ENCODE data around the gene STT3B. TPM values are rescaled to one million over a fixed set of nuclear protein-coding genes. Genes with fewer than 3 reads are reported as not detected.

The STT3B gene
- total and polyA plus RNA-seq, 2 of the 4 experiments (the other 2 are of a cell fraction): 45.5 to 86.4 TPM

- H3K9me3 ChIP-seq (ENCODE audit: control insufficient read depth, insufficient read depth, low read length): no peaks in the 10 kb centered on the region
- intact Hi-C loops (cut with micrococcal nuclease) (no loop called here), dilution Hi-C loops (cut with HindIII; ENCODE audit: low sequenced_read_pairs, unreplicated experiment) (no loop called here), in situ Hi-C loops (cut with MboI; ENCODE audit: low sequenced_read_pairs) (no loop called here)
- H3K79me1 ChIP-seq (ENCODE audit: low read depth in 1 of 2, low read length in 2 of 2): no peaks in the 10 kb centered on the region
- H3K9ac ChIP-seq (ENCODE audit: low read depth, low read length): no peak overlapping the region
- H3K4me2 ChIP-seq (ENCODE audit: low read depth, low read length): no peak overlapping the region
- no peak overlapping the region for H2BK15ac ChIP-seq (ENCODE audit: low read depth, low read length)
- H3K9me1 ChIP-seq (ENCODE audit: insufficient read depth, low read length): no peaks in the 10 kb centered on the region
- POLR2A ChIA-PET (ENCODE audit: unreplicated experiment): no interaction called here
- TF ChIP-seq FOS (IDR thresholded peaks at IDR 0.05; ENCODE audit: low read depth, low read length) (no peak), RCOR1 (IDR thresholded peaks at IDR 0.05; ENCODE audit: insufficient replicate concordance, low read length) (no peak), CHD1 (IDR thresholded peaks at IDR 0.05; ENCODE audit: low read depth, low read length) (no peak), RFX5 (IDR thresholded peaks at IDR 0.05; ENCODE audit: low read depth, low read length) (no peak), MAFK (IDR thresholded peaks at IDR 0.05; ENCODE audit: low read depth, low read length) (no peak), MAZ (IDR thresholded peaks at IDR 0.05; ENCODE audit: borderline replicate concordance, low read depth, low read length) (no peak), BHLHE40 (IDR thresholded peaks at IDR 0.05; ENCODE audit: low read depth, low read length) (no peak), ELK1 (IDR thresholded peaks at IDR 0.05; ENCODE audit: borderline replicate concordance, low read depth, low read length) (no peak), NFE2L2 (IDR thresholded peaks at IDR 0.05; ENCODE audit: low read depth, low read length) (no peak), RAD21 (IDR thresholded peaks at IDR 0.05; ENCODE audit: low read length) (no peak), SMC3 (IDR thresholded peaks at IDR 0.05; ENCODE audit: low read depth, low read length) (no peak), POLR2A (IDR thresholded peaks at IDR 0.05; ENCODE audit: low read depth, low read length) (no peak), CEBPB (IDR thresholded peaks at IDR 0.05; ENCODE audit: low read depth, low read length) (no peak), MXI1 (IDR thresholded peaks at IDR 0.05; ENCODE audit: borderline replicate concordance, low read depth, low read length) (no peak)
- TF ChIP-seq, protein P1, sequence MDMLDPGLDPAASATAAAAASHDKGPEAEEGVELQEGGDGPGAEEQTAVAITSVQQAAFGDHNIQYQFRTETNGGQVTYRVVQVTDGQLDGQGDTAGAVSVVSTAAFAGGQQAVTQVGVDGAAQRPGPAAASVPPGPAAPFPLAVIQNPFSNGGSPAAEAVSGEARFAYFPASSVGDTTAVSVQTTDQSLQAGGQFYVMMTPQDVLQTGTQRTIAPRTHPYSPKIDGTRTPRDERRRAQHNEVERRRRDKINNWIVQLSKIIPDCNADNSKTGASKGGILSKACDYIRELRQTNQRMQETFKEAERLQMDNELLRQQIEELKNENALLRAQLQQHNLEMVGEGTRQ (IDR thresholded peaks at IDR 0.05; ENCODE audit: low read depth, low read length): no peak
- TF ChIP-seq, protein P2, sequence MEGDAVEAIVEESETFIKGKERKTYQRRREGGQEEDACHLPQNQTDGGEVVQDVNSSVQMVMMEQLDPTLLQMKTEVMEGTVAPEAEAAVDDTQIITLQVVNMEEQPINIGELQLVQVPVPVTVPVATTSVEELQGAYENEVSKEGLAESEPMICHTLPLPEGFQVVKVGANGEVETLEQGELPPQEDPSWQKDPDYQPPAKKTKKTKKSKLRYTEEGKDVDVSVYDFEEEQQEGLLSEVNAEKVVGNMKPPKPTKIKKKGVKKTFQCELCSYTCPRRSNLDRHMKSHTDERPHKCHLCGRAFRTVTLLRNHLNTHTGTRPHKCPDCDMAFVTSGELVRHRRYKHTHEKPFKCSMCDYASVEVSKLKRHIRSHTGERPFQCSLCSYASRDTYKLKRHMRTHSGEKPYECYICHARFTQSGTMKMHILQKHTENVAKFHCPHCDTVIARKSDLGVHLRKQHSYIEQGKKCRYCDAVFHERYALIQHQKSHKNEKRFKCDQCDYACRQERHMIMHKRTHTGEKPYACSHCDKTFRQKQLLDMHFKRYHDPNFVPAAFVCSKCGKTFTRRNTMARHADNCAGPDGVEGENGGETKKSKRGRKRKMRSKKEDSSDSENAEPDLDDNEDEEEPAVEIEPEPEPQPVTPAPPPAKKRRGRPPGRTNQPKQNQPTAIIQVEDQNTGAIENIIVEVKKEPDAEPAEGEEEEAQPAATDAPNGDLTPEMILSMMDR (conservative IDR thresholded peaks at IDR 0.05; ENCODE audit: low read depth, low read length): no peak
- H3K4me1 ChIP-seq (ENCODE audit: control insufficient read depth, insufficient read depth, low read length): no peaks in the 10 kb centered on the region
- no peak overlapping the region for H4K5ac ChIP-seq (ENCODE audit: low read depth, low read length)
- H3K27me3 ChIP-seq (ENCODE audit: control insufficient read depth, insufficient read depth, low read length): peaks cover 15% of the 10 kb centered on the region
- H2BK20ac ChIP-seq (ENCODE audit: low read depth, low read length): no peak overlapping the region
- no peak overlapping the region for H3K18ac ChIP-seq (ENCODE audit: low read depth, low read length)
- no TSS peak for BruUV-seq (replicated peaks)
- H2AK9ac ChIP-seq (replicated peaks; ENCODE audit: low read depth, low read length, poor library complexity): no peak overlapping the region
- no peak overlapping the region for H2AK5ac ChIP-seq (ENCODE audit: low read depth, low read length)
- H3K4ac ChIP-seq (ENCODE audit: low read depth, low read length): no peak overlapping the region
- CTCF ChIA-PET: no interaction called here
- H3K27ac ChIP-seq (ENCODE audit: insufficient read depth, low read length): no peak overlapping the region
- DNase-seq (no peak), ATAC-seq (ENCODE audit: low read depth) (no peak)
- no peak overlapping the region for H3K56ac ChIP-seq (ENCODE audit: extremely low read depth, insufficient read depth, low read length)
- H3K36me3 ChIP-seq (ENCODE audit: control insufficient read depth, insufficient read depth, low read length): no peaks in the 10 kb centered on the region
- no peaks in the 10 kb centered on the region for H4K20me1 ChIP-seq (ENCODE audit: insufficient read depth, low read length)
- H3K23ac ChIP-seq (ENCODE audit: low read depth, low read length): no peak overlapping the region
- H3K4me3 ChIP-seq (ENCODE audit: insufficient read depth, low read depth, low read length): no peak overlapping the region
- H4K8ac ChIP-seq (ENCODE audit: low read depth in 2 of 2, low read length in 2 of 2): no peak overlapping the region
- no peak overlapping the region for H2BK120ac ChIP-seq (ENCODE audit: low read depth, low read length)
- H2BK5ac ChIP-seq (ENCODE audit: low read depth, low read length, poor library complexity, severe bottlenecking): no peak overlapping the region
- H4K91ac ChIP-seq (ENCODE audit: insufficient read depth, low read depth, low read length): no peak overlapping the region
- WGBS, 2 experiments (ENCODE audit: extremely low coverage in 2 of 2, insufficient read length in 1 of 2): no CpG with 5 or more reads among the region's 4 CpGs
- no peak overlapping the region for H3K14ac ChIP-seq (replicated peaks; ENCODE audit: low read depth, low read length)
- no peak overlapping the region for H2AFZ ChIP-seq (replicated peaks; ENCODE audit: low read length, poor library complexity)
These were observed 29.3 kb upstream of the STT3B start for GRCh38 chr3:31503456-31503855.
